HG02885 (cell line): ENCODE measurements around the gene THEM5.

Source experiments
- ATAC-seq: cut with Tn5 transposase; IDR thresholded peaks from one replicate; pipeline ENCODE4 v1.9.1; 2021; ENCODE audit warnings: mild to moderate bottlenecking; ENCODE audit not compliant: unreplicated experiment, poor library complexity

The THEM5 gene

GRCh38 chr1:151803915-151804314 lies 49.6 kb downstream of the THEM5 start:
- no peak for ATAC-seq

GRCh38 chr1:151803164-151803563 lies 50.3 kb downstream of the THEM5 start:
- no peak for ATAC-seq

- no peak for ATAC-seq
Measured at GRCh38 chr1:151802372-151802771, 51.1 kb downstream of the THEM5 start.

GRCh38 chr1:151801846-151802245 lies 51.7 kb downstream of the THEM5 start:
- no peak for ATAC-seq

- no peak for ATAC-seq
Measured at GRCh38 chr1:151801310-151801820, 52.1 kb downstream of the THEM5 start.

GRCh38 chr1:151800830-151801229 lies 52.7 kb downstream of the THEM5 start:
- ATAC-seq: no peak

- no peak for ATAC-seq
Measured at GRCh38 chr1:151799179-151800022, 54.1 kb downstream of the THEM5 start.

GRCh38 chr1:151798571-151798970 lies 54.9 kb downstream of the THEM5 start:
- ATAC-seq: no peak
